K562 (cell line): Measurements from ENCODE around the gene ABHD8. TPM values are rescaled to one million over a fixed set of nuclear protein-coding genes. Genes with fewer than 3 reads are reported as not detected.

Source experiments
- ATF1 ChIP-seq, 2 experiments: fragments of 450-650 bp in 1 of 2; IDR thresholded peaks; 2 replicates each; pipeline ENCODE4 v1.6.1; 2016; ENCODE audit warnings: missing compliant biosample characterization in 1 of 2, missing genetic modification characterization in 1 of 2
- CCNT2 ChIP-seq: IDR thresholded peaks from 2 replicates; pipeline ENCODE4 v1.6.1; 2011; ENCODE audit warnings: borderline replicate concordance, low read depth, mild to moderate bottlenecking, moderate library complexity, mixed read lengths, low read length; ENCODE audit not compliant: insufficient read length; ENCODE audit errors: extremely low read depth
- EGR1 ChIP-seq: fragments of 450-650 bp; conservative IDR thresholded peaks from 2 replicates; pipeline ENCODE4 v1.6.1; 2017; ENCODE audit warnings: mild to moderate bottlenecking
- ETS2 ChIP-seq: IDR thresholded peaks from 2 replicates; pipeline ENCODE4 v1.6.1; 2016; ENCODE audit warnings: borderline replicate concordance, missing genetic modification characterization, mild to moderate bottlenecking, moderate library complexity, missing compliant biosample characterization; ENCODE audit not compliant: poor library complexity, severe bottlenecking
- GABPB2 ChIP-seq: fragments of 250-450 bp; sonication (Bioruptor Pico); conservative IDR thresholded peaks from 2 replicates; pipeline ENCODE4 v1.5.1; 2021; ENCODE audit warnings: mild to moderate bottlenecking
- HDGF ChIP-seq: fragments of 450-650 bp; IDR thresholded peaks from 2 replicates; pipeline ENCODE4 v1.6.1; 2016
- JUN ChIP-seq, 2 experiments: sonication (generic) in 1 of 2; formaldehyde crosslinking in 1 of 2; IDR thresholded peaks; 2 replicates each; pipeline versions ENCODE4 v1.6.1 to v1.8.0; 2012 to 2022; ENCODE audit warnings: borderline replicate concordance in 2 of 2, mild to moderate bottlenecking in 2 of 2, improper control_type of control experiment in 1 of 2, low read depth in 1 of 2, low read length in 1 of 2, missing genetic modification reagents in 1 of 2
- KDM5B ChIP-seq: fragments of 200-600 bp; sonication (generic); IDR thresholded peaks from 2 replicates; pipeline ENCODE4 v1.6.1; 2012; ENCODE audit warnings: low read depth, mild to moderate bottlenecking, moderate library complexity, low read length, control low read depth, inconsistent platforms; ENCODE audit not compliant: insufficient replicate concordance
- KLF6 ChIP-seq: fragments of 250-450 bp; sonication (Bioruptor Pico); IDR thresholded peaks from 2 replicates; pipeline ENCODE4 v1.4.0; 2020; ENCODE audit warnings: mild to moderate bottlenecking, moderate library complexity, borderline replicate concordance
- MCM7 ChIP-seq, 2 experiments: fragments of 450-650 bp; IDR thresholded peaks; 2 replicates each; pipeline ENCODE4 v1.6.1; 2016 to 2018
- NFRKB ChIP-seq: fragments of 450-650 bp; IDR thresholded peaks from 2 replicates; pipeline ENCODE4 v1.6.1; 2016; ENCODE audit warnings: low read depth
- RBBP5 ChIP-seq: fragments of 200-600 bp; sonication (generic); IDR thresholded peaks from 2 replicates; pipeline ENCODE4 v1.6.1; 2012; ENCODE audit warnings: borderline replicate concordance, mild to moderate bottlenecking, low read length, control low read depth, inconsistent platforms; ENCODE audit not compliant: insufficient read depth, poor library complexity, severe bottlenecking
- SRSF7 ChIP-seq: fragments of 200-400 bp; formaldehyde crosslinking; optimal IDR thresholded peaks from 2 replicates; pipeline ENCODE3; 2017; ENCODE audit warnings: mild to moderate bottlenecking, low read depth, low read length
- ZNF217 ChIP-seq: sonication (generic); formaldehyde crosslinking; IDR thresholded peaks from 2 replicates; pipeline ENCODE4 v1.8.0; 2022; ENCODE audit warnings: mild to moderate bottlenecking, missing genetic modification reagents
- ZNF561 ChIP-seq: fragments of 450-650 bp; formaldehyde crosslinking; conservative IDR thresholded peaks from 2 replicates; pipeline ENCODE4 v1.4.0; 2020; ENCODE audit warnings: mild to moderate bottlenecking, moderate library complexity
- polyA plus RNA-seq, 8 experiments: library from polyadenylated mRNA; depleted of rRNA in 4 of 8; stranded (reverse) in 5 of 8; unstranded in 3 of 8; fragments of >200 nt; fragmentation: Nextera tagmentation in 2 of 8; fragmentation: Illumina TruSeq in 1 of 8; extraction: Ambion mirVana in 2 of 8; extraction: Trizol in 1 of 8; gene quantifications; 2 replicates each; pipeline versions ENCODE4 v1.2.1 to v1.2.3, GENCODE V29; 2011 to 2014; ENCODE audit warnings: inconsistent platforms in 1 of 8, missing spikeins in 1 of 8
- total RNA-seq, 7 experiments: library from RNA; depleted of rRNA in 6 of 7; stranded (reverse); fragments of >200 nt in 6 of 7; fragmentation: Illumina TruSeq in 2 of 7; extraction: Trizol in 2 of 7; gene quantifications; 2 replicates each; pipeline versions ENCODE4 v1.2.1 to v1.2.3, GENCODE V29; 2011 to 2021; ENCODE audit warnings: low replicate concordance in 1 of 7
- TF ChIP-seq, protein P1 (sequence below): fragments of 250-450 bp; sonication (Bioruptor Pico); IDR thresholded peaks from 2 replicates; pipeline ENCODE4 v1.8.0; 2021; ENCODE audit warnings: moderate library complexity, mild to moderate bottlenecking, inconsistent platforms
- TF ChIP-seq, protein P2 (sequence below): sonication (generic); formaldehyde crosslinking; IDR thresholded peaks from 2 replicates; pipeline ENCODE4 v1.8.0; 2023; ENCODE audit warnings: mild to moderate bottlenecking, missing genetic modification reagents
- TF ChIP-seq, protein P3 (sequence below), 2 experiments: fragments of 200-800 bp in 1 of 2; sonication (Bioruptor generic) in 1 of 2; sonication (generic) in 1 of 2; formaldehyde crosslinking in 1 of 2; IDR thresholded peaks in 1 of 2; conservative IDR thresholded peaks in 1 of 2; 2 replicates each; pipeline versions ENCODE4 v1.5.0 to v1.6.1; 2016 to 2020; ENCODE audit warnings: missing compliant biosample characterization in 1 of 2, missing genetic modification characterization in 1 of 2, missing genetic modification reagents in 1 of 2
- TF ChIP-seq, protein P4 (sequence below): sonication (generic); formaldehyde crosslinking; IDR thresholded peaks from 2 replicates; pipeline ENCODE4 v1.8.1; 2022; ENCODE audit warnings: missing genetic modification reagents

The ABHD8 gene
- total and polyA plus RNA-seq, 9 of the 15 experiments (the other 6 are each of a cell fraction or from before 2014, with no cell fraction given): 0.04 to 6.6 (median 2.0) TPM; not detected in 1

DNA sequence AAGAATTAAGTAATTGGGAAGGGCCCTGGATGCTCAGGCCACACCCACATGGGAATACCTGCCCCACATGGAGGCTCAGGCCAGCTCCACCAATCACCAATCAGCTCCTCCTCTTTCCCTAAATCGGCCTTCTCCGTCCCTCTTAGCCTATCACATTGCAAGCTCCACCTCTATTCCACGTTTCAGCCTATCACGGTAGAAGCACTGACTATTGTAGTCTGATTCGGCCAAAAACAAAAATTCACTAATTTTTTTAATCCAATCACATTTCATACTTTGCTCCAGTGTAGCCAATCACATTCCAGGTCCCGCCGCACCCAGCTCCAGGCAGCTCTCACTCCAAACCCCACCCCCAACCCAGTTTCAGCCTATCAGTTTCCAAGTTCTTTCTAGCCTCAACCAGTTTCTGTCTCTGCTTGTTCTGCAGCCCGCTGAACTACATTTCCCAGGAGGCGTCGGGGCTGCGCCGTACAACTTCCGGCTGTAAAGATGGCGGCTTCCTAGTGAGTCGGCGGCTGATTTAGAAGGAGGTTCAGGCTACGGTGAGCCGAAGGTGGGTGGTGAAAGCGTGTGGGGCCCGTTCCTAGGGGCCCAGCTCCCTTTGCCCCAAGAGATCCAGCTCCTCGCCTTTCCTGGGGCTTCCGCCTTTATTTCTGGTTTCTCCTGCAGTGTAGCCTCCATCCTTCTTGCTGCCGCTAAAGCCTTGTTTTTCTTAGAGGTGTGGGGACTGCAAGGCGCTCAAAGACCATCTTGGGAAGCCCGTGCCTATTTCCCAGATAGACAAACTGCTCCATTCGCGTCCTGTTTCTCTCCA lies 36.0 kb downstream of the ABHD8 start, which contains the start of gene BABAM1 (continued):
- TF ChIP-seq ZNF561 (CRISPR knock-in tag) (no peak), CCNT2 (no peak), KLF6 (CRISPR knock-in tag) (no peak), SRSF7 (no peak), JUN (IDR thresholded peaks at IDR 0.05; ENCODE audit: borderline replicate concordance, low read depth, low read length) (no peak), JUN (CRISPR knock-in tag; IDR thresholded peaks at IDR 0.05; ENCODE audit: borderline replicate concordance) (no peak), EGR1 (no peak), ZNF217 (CRISPR knock-in tag) (no peak), KDM5B (peak; percentile 90), GABPB2 (CRISPR knock-in tag) (no peak), HDGF (peak; percentile 79; the same call in 1 of the 2 replicates), MCM7 (IDR thresholded peaks at IDR 0.05) (no peak), ETS2 (tag) (no peak), ATF1 (CRISPR knock-in tag; IDR thresholded peaks at IDR 0.05) (no peak), ATF1 (tag; IDR thresholded peaks at IDR 0.05) (peak; percentile 93), RBBP5 (peak; percentile 71), NFRKB (peak; percentile 58; the same call in 1 of the 2 replicates)
- TF ChIP-seq, protein P1, sequence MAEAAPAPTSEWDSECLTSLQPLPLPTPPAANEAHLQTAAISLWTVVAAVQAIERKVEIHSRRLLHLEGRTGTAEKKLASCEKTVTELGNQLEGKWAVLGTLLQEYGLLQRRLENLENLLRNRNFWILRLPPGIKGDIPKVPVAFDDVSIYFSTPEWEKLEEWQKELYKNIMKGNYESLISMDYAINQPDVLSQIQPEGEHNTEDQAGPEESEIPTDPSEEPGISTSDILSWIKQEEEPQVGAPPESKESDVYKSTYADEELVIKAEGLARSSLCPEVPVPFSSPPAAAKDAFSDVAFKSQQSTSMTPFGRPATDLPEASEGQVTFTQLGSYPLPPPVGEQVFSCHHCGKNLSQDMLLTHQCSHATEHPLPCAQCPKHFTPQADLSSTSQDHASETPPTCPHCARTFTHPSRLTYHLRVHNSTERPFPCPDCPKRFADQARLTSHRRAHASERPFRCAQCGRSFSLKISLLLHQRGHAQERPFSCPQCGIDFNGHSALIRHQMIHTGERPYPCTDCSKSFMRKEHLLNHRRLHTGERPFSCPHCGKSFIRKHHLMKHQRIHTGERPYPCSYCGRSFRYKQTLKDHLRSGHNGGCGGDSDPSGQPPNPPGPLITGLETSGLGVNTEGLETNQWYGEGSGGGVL (CRISPR knock-in tag): no peak
- TF ChIP-seq, protein P2, sequence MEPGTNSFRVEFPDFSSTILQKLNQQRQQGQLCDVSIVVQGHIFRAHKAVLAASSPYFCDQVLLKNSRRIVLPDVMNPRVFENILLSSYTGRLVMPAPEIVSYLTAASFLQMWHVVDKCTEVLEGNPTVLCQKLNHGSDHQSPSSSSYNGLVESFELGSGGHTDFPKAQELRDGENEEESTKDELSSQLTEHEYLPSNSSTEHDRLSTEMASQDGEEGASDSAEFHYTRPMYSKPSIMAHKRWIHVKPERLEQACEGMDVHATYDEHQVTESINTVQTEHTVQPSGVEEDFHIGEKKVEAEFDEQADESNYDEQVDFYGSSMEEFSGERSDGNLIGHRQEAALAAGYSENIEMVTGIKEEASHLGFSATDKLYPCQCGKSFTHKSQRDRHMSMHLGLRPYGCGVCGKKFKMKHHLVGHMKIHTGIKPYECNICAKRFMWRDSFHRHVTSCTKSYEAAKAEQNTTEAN (CRISPR knock-in tag): no peak
- TF ChIP-seq, protein P3, sequence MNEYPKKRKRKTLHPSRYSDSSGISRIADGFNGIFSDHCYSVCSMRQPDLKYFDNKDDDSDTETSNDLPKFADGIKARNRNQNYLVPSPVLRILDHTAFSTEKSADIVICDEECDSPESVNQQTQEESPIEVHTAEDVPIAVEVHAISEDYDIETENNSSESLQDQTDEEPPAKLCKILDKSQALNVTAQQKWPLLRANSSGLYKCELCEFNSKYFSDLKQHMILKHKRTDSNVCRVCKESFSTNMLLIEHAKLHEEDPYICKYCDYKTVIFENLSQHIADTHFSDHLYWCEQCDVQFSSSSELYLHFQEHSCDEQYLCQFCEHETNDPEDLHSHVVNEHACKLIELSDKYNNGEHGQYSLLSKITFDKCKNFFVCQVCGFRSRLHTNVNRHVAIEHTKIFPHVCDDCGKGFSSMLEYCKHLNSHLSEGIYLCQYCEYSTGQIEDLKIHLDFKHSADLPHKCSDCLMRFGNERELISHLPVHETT (CRISPR knock-in tag; conservative IDR thresholded peaks at IDR 0.05 in 1 of 2, IDR thresholded peaks at IDR 0.05 in 1 of 2): peak in 1 of 2 experiments; percentile 99; a peak in 2 of 4 replicates
- TF ChIP-seq, protein P4, sequence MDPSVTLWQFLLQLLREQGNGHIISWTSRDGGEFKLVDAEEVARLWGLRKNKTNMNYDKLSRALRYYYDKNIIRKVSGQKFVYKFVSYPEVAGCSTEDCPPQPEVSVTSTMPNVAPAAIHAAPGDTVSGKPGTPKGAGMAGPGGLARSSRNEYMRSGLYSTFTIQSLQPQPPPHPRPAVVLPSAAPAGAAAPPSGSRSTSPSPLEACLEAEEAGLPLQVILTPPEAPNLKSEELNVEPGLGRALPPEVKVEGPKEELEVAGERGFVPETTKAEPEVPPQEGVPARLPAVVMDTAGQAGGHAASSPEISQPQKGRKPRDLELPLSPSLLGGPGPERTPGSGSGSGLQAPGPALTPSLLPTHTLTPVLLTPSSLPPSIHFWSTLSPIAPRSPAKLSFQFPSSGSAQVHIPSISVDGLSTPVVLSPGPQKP (CRISPR knock-in tag): no peak
